ENCODE results near the gene LRIG3.
"Not testable (repeated sequence)": the region's sequence is repeated elsewhere in the genome, so short reads cannot be mapped to it uniquely, and the experiment has no call there.

LRIG3 gene

DNA sequence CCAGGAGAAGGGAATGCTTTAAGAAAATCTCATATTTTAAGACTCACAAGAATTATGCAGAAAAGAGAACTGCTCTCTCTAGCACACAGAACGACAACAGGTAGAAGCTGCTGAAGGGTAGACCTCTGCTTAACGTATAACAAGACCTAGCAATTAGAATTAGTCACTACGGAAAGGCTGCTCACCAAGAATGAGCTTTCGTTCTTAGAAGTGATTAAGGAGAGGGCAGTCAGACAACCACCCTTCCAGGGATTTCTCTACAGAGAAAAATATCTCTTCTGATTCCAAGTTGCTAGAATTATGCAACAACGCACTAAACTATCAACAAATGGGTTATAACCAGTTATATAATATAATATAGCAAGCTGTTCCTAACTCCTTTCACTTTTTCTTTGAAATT, 18.6 kb downstream of the LRIG3 start:
- DNase-seq (ENCODE audit: low read depth) = no peak

DNA sequence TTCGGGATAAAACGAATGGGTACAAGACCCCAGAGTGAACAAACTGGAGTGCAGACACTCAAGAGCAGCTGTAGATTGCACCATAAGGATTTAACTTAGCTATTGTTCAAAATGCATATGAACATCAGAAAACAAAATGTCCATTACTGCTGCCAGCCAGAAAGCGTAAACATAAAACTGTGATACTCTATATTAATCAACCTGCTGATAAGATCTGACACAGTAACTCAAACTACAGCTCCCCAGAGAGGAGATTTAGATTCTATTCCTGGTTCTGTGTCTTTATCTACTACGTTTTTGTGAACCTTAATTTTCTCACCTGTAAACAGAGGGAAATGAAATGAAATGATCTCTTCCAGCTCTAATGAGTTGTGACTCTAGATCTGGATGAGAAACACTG, 22.3 kb downstream of the LRIG3 start:
- no peak for DNase-seq (ENCODE audit: low read depth)

- no peak for DNase-seq (ENCODE audit: low read depth)
Observed at GRCh38 chr12:58896278-58896677, 24.0 kb downstream of the LRIG3 start.

DNA sequence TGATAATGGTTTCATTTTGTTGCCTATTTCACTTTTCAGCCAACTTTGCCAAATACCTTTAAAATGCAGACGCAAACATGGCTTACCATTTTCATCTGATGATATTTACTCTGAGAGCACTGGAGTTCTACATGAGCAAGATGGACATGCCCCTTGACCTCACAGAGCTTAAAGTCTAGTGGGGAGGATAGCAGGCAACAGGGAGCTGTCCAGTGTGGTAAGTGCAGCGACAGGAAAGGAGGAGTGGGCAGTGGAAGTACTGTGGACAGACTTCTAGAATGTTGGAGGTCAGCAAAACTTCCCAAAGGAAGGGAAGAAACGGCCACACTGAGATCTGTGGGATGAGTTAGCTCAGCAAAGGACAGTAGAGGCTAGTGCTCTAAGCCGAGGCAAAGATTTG, 25.3 kb downstream of the LRIG3 start:
- DNase-seq (ENCODE audit: low read depth) = no peak

GRCh38 chr12:58894040-58894439, 26.3 kb downstream of the LRIG3 start:
- DNase-seq (ENCODE audit: low read depth) = no peak

GRCh38 chr12:58893495-58893894, 26.8 kb downstream of the LRIG3 start:
- no peak for DNase-seq (ENCODE audit: low read depth)

- DNase-seq (ENCODE audit: low read depth) = no peak
Observed at GRCh38 chr12:58889557-58889956, 30.7 kb downstream of the LRIG3 start.

DNA sequence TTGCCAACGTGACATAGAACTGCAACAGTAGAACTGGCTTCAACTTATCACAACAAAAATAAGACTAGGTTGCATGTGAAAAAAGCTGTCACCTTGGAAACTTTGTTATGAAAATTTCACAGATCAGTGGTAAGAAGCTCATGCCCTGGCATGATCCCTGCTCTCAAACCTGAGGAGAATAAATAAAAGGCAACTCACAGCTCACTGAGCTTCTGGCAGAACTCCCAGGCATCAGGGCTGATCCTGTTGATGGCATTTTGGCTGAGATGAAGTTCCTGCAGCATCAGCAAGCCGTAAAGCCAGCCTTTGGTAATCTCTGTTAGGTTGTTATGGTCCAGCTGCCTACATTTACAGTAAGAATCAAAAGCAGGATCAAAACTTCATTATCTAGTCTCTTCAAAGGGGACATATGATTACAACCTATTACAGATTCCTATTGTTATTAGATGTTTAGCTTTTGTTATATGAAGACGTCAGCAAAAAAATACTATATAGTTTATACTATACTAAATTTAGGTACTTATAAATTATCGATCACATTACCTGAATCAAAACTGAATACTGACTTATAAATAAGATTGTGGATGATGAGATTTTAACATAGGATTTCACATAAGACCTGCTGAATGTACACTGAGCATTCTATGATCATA, 32.0 kb downstream of the LRIG3 start:
- DNase-seq (ENCODE audit: low read depth) = no peak

DNA sequence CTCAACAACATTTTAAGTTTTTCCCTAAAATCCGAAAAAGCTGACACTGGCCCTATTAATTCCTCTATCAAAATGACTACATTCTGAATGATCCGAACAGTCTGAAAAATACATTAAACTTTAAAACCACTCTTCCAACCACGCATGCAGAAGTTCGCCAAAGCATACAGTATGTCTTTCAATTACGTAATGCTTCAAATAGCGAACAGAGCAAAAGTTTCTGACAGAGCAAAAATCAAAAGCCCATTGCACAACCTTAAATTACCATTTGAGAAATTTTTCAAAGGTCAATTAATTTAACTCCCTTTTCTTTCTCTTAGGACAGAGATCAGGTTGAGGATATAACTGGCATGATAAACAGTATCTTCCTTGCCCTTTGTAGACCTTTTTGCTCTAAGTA, 33.2 kb downstream of the LRIG3 start:
- no peak for DNase-seq (ENCODE audit: low read depth)

DNA sequence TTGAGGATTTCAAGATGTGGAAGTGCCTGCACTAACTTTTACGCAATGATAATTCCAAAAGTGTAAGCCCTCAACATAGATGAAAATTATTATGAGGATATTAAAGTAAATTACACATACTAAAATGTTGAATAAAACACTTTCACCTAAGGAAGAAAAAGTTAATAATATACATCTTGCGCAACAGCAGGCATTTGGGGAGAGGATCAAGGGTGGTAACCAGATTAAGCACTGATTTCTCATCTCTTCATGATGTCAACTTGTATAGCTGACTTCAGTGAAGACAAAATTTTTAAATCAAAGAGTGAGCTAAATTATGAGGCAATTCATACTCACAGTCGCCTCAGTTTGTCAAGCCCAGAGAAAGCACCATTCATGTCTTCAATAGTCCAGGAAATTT, 33.8 kb downstream of the LRIG3 start:
- no peak for DNase-seq (ENCODE audit: low read depth)

GRCh38 chr12:58884916-58885315, 35.4 kb downstream of the LRIG3 start:
- DNase-seq (ENCODE audit: low read depth) = no peak

DNA sequence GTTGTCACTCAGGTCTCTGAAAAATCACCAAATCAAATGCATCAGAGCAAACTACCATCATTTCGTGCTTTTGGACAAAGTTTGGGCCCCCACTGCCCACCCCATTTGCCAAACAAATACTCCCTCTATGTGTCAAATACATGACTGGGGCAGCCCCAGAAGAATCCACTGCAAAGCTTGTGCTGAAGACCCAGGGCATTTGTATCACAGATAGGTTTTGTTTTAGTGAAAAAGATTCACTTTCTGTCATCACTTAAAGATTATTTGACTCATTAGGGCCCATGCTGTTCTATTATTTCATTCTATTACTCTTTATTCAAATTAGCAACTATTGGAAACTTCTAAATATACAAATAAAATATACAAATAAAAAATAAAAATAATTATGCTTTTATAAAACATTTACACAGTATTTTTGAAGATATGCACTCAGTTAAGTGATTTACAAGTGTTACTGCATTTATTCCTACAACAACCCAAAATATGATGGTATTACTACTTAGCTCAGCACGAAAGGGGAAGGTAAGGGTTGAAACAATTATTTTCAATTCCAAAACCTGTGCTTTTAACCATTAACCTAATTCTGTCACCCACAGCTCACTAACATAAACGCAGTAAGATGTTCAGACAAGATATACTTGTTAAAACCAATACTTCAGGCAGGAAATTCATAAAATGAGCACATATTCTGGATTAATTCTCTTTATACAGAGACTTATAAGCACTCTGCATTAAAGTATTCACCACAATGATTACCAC, 36.5 kb downstream of the LRIG3 start:
- no peak for DNase-seq (ENCODE audit: low read depth)

DNA sequence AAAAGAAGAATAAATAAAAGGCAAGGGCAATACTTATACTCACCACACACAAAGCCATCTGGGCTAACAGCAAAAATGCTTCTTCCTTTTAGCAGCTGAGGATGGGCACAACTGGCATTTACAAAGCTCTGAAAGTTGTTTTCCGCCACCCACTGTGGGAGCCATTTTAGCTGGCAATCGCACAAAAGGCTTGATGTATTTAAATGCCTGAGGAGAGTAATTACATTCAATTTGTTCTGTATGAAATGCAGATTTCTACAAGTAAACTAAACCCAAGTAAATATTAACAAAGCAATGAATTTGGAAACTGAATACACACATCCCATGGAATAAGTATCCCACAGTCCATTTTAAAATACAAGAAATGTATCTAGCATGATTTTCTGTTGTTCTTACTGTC, 37.5 kb downstream of the LRIG3 start:
- DNase-seq (ENCODE audit: low read depth) = no peak

- DNase-seq (ENCODE audit: low read depth) = no peak
Observed at GRCh38 chr12:58881816-58882215, 38.5 kb downstream of the LRIG3 start.

GRCh38 chr12:58880639-58881038, 39.7 kb downstream of the LRIG3 start:
- no peak for DNase-seq (ENCODE audit: low read depth)

- DNase-seq (ENCODE audit: low read depth) = no peak
Observed at GRCh38 chr12:58877243-58877743, 43.0 kb downstream of the LRIG3 start.

DNA sequence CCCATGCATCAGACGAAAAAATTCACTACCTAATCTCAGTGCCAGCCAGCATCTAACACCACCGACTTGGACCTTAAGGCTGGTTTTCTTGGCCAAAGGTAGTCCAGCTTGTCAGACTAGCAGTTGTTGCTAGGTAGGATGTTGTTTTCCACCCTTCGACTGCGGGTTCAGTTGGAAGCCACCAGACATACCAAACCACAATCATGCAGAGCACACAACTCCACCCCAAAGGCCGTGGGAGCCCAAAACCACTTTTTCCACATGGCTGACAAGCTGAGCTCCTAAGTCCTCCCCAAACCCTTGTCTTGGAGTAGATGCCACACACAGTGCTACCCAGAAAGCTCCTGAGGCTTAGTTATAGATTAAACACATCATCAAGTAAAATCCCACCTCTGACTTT, 46.8 kb downstream of the LRIG3 start:
- no peak for DNase-seq (ENCODE audit: low read depth)

GRCh38 chr12:58871556-58871955, 48.7 kb downstream of the LRIG3 start:
- no peak for DNase-seq (ENCODE audit: low read depth)

DNA sequence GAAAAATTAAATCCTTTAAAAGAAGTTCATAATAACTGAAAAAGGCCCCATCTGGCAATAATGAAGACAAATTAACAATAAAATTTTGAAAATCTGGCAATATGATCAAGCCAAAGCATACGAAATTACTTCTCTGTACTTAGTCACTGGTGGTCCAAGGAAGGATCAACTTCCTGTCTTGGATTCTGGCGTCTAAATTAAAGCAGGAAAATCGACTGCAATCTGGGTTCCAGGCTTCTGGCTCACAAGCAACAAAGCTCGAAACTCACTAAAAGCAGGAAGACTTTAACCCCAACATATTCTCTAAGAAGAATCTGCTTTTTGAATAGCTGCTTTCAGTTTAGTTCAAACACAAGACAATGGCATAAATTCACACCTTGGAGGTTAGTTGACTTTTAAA, 49.7 kb downstream of the LRIG3 start:
- DNase-seq (ENCODE audit: low read depth) = no peak

DNA sequence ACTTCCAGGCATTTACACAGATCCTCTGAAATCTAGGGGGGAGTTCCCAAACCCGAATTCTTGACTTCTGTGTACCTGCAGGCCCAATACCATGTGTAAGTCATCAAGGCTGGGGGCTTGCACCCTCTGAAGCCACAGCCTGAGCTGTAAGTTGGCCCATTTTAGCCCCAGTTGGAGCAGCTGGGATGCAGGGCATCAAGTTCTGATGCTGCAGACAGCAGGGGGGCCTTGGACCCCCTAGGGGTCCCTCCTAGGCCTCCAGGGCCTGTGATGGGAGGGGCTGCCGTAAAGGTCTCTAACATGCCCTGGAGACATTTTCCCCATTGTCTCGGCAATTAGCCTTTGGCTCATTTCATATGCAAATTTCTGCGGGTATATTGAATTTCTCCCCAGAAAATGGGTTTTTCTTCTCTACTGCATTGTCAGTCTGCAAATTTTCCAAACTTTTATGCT, 59.5 kb downstream of the LRIG3 start:
- DNase-seq (ENCODE audit: low read depth) = no peak

GRCh38 chr12:58860056-58860787, 60.1 kb downstream of the LRIG3 start:
- DNase-seq (ENCODE audit: low read depth) = no peak

GRCh38 chr12:58858030-58858429, 62.3 kb downstream of the LRIG3 start:
- DNase-seq (ENCODE audit: low read depth) = no peak

DNA sequence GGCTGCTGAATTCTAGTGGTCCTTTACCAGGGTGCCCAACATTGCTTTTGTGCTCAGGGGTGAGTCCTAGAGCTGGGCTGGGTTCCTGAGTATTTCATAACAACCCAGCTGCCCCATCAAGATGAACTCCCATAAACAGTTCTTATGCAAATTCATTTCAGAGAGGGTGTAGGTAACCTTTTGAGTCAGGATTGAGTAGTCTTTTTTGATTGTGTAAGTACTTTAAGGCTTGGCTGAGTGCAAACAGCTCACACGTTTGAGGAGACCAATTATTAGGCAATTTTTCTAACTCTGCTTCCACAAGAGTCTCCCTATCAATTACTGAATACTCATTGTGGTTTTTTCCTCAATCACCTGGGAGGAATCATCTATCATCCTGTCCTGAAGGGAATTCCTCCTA, 63.1 kb downstream of the LRIG3 start:
- DNase-seq (ENCODE audit: low read depth) = not testable (repeated sequence)

Measured in stimulated activated CD4-positive, alpha-beta T cell treated with anti-CD3 and anti-CD28 coated beads, Interleukin-2, amount 100 ng/mL, for 4 hours (primary cell).